ENCODE data around the gene MLLT1.

DNA sequence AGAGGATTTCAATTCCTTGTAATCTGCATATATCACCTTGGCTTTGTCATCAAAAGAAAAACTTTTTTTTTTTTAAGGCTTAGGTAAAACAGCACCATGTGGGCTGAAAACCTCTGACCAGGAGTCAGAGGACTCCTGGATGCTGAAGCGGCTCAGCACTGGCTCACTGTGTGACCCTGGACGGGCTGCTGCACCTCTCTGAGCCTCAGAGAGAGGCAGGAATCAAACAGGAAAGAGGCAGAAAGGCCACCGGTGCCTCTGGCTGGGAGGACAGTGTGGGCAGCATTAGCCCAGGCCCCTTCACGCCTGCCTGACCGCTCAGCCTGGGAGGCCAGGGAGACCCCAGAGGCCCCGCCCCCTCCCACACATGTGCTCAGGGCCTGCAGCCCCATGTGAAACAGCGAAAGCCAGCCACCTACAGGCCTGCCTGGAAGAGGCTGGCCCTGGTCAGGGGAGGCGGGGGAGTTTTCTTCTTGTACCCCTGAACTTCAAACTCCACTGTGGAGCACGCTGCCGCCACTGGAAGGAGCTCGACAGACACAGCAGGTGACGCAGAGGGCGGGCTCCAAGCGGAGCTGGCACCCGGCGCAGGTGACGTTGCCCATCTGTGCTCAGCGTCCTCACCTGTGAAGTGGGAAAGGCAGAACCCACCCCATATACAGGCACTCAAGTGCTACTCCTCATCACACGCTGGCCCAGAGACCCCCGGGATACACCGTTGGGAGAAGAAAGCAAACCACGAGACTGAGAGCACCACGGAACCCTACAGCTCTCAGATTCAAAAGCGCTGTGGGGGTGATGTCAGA lies 39.7 kb downstream of the MLLT1 start:
- TF ChIP-seq, protein P1, sequence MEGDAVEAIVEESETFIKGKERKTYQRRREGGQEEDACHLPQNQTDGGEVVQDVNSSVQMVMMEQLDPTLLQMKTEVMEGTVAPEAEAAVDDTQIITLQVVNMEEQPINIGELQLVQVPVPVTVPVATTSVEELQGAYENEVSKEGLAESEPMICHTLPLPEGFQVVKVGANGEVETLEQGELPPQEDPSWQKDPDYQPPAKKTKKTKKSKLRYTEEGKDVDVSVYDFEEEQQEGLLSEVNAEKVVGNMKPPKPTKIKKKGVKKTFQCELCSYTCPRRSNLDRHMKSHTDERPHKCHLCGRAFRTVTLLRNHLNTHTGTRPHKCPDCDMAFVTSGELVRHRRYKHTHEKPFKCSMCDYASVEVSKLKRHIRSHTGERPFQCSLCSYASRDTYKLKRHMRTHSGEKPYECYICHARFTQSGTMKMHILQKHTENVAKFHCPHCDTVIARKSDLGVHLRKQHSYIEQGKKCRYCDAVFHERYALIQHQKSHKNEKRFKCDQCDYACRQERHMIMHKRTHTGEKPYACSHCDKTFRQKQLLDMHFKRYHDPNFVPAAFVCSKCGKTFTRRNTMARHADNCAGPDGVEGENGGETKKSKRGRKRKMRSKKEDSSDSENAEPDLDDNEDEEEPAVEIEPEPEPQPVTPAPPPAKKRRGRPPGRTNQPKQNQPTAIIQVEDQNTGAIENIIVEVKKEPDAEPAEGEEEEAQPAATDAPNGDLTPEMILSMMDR (IDR thresholded peaks at IDR 0.05), result no peak
- no peak for TF ChIP-seq POLR2A (IDR thresholded peaks at IDR 0.05)
